HTERT RPE-1 (cell line): ENCODE data around the gene TAP2.

Experiments used
- in situ Hi-C: fragments of 300-500 bp; cut with MboI; formaldehyde crosslinking; loops from 4 replicates; pipeline ENCODE4 v1.14.3; 2020; ENCODE audit warnings: low sequenced_read_pairs

The TAP2 gene

DNA sequence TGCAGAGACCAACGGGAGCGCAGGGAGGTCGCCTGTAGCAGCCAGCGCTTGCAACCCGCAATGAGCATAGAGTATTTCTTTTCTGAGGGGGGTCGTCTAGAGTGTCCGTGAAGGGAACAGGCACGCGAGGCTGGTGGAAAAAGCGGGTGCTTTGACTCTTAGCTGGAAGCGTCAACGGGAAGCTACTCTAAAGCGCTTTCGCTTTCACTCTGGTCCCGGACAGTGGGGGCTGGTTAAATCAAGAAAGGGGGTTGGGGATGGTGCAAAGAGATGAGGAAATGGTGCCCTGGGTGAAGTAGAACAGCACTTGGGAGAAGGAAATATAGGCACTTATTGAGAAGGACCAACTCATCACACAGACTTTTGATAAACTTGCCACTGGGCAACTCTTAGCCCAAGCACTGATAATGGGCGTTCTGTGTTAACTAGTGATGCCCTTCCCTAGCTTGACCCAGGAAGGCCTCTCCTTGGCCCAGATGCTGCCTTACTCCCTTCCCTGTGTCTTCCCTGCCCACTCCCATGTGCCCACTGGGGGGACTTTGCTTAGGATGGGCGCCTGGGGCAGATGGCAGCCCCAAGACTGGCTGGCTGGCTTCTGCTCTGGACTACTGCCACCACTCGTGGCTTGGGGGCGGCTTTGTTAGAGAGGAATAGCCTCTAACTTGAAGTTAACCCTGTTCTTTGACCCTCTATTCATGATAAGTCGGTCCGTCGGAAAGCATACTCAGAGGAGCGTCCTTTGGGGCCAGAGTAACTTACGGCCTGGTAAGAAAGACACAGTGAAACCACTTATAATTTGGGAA lies 16.0 kb upstream of the TAP2 start:
- in situ Hi-C loops = no loop called here

DNA sequence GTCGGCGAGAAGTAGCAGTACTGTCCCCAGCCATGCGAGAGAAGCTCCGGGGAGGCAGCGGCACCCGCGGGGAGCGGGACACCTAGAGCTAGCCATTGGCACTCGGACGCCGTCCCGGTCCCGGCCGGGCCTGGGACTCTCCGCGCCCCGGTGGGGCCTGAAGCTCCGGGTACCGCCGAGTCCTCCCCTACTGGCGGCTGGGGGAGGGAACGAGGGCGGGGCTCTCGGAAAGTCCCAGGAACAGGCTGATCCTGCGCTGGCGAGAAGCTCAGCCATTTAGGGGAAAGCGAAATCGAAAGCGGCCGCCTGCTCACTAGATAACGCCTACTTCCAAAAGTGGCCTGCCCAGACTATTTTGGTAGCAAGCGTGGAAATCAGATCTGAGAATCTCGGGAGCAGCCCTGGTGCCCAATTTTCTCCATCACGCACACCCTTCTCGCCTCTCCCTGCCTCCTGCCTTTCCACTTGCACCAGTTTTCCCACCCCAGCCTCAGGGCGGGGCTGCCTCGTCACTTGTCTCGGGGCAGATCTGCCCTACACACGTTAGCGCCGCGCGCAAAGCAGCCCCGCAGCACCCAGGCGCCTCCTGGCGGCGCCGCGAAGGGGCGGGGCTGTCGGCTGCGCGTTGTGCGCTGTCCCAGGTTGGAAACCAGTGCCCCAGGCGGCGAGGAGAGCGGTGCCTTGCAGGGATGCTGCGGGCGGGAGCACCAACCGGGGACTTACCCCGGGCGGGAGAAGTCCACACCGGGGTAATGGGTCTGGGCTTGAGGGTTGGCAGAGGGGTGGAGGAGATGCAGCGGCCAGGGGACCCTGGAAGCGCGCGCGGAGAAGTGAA lies 15.2 kb upstream of the TAP2 start, which contains the start of the genes PSMB9 and TAP1:
TSS of gene PSMB9 (plus strand) at position 652 of the 835 bp plus-strand sequence. CDS start at position 690, 38 bp downstream.
TSS of gene TAP1 (minus strand) at position 164 of the 835 bp plus-strand sequence. CDS start at position 96, 68 bp downstream.
- in situ Hi-C loops = no loop called here

DNA sequence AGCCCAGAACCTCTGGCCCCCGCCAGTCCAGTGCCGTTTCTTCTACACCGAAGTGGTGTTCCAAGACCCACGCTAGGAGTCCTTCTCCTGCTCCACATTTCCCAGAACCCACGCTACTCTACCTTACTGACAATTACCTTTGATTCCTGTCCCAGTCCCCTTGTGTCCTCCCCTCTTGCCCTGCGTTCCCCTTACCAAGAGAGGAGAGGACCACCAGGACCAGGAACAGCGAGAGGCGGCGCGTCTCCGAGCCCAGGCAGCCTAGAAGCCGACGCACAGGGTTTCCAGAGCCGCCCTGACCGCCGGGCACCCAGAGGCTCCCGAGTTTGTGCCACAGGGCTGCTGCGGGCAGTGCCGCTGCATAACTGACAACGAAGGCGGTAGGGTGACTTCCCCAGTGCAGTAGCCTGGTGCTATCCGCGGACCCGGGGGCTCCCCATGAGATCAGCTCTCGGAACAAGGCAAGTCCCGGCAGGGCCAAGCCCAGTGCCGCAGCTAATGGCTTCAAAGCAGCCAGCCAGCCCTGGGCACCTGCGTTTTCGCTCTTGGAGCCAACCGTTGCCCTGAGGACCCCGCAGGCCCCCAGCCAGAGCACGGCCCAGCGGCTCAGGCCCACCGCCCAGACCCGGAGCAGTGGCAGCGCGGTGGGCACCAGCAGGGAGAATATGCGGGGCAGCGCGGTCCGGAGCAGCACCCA lies 14.5 kb upstream of the TAP2 start:
- in situ Hi-C loops = no loop called here

DNA sequence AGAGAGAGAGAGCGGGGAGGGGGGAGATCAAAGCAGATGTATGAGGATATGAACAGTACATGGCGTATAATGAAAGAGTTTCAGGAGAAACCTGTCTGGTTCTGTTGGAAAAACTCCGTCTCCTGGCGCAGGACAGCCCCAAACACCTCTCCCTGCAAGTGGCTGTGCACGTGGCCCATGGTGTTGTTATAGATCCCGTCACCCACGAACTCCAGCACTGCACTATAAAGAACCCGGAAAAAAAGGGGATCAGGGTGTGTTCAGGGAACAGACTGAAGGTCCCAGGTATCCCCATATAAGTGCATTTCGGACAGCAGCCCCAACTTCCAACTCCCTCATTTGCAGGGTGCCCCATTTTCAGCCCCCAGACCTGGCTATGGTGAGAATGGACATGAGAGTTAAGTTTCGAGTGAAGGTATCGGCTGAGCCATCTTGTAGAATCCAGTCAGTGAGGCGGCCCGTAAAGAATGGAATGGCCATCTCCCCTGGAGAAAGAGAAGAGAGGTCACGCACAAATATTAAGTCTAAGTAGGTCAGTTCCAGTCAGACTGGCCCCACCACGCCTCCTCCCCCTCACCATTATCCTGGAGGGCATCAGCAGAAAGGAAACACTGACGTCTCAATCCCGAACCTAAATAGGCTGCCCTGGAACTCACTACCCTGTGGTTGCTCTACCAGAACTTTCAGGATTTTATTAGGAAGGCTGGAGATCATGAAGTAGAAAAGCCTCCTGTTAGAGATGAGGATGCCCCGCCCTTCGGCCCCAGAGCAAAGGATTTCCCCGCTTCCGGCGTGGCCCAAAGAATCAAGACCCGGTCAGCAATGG lies 13.7 kb upstream of the TAP2 start:
- in situ Hi-C loops = no loop called here

DNA sequence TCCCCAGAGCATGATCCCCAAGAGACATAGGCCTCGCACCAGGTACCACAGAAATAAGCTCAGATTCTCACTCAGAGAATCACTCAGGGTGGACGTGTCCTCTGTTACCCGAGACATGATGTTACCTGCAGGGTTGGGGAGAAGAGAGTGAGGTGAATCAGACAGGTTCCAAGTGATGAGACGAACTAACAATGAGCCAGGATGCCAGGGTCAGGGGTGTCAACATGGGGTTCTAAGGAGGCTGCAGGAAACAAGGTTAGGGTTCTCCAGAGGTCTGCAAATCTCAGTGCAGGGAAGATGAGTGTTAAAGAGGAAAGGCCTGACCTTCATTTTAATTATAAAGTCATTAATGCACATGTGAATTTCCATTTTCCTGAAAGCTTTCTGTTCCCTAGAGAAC lies 12.5 kb upstream of the TAP2 start:
- in situ Hi-C loops = no loop called here

DNA sequence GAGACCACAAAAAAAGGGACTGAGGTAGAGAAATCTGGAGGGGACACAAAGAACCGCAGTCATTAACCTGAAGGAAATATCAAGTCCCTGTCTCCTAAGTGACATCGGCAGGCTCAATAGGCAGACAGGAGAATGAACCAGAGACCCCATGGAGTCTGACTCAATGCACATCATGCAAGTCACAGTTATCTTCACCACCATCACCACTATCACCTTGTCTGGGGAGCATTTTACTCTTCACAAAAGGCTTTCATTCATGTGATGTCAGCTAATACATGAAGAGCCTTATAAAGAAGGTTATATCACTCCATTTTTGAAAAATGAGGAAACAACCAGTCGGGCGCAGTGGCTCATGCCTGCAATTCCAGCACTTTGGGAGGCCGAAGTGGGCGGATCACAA lies 10.6 kb upstream of the TAP2 start:
- in situ Hi-C loops = no loop called here

DNA sequence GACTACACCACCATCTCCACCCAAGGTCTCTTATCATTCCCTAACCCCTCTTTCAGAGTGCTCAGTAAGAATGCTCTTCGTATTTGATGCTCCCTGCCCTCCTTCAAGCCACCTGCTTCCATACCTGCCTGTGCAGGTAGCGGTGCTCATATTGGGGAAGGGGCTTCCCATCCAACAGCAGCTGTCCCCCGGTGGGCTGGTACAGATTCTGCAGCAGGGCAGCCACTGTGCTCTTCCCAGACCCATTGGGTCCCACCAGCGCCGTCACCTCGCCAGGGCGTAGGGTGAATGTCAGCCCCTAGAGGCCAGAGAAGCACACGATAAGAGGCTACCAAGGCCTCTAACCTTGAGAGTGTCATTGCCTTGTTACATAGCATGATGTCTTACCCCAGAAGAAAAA lies 9.3 kb upstream of the TAP2 start:
- in situ Hi-C loops = no loop called here

DNA sequence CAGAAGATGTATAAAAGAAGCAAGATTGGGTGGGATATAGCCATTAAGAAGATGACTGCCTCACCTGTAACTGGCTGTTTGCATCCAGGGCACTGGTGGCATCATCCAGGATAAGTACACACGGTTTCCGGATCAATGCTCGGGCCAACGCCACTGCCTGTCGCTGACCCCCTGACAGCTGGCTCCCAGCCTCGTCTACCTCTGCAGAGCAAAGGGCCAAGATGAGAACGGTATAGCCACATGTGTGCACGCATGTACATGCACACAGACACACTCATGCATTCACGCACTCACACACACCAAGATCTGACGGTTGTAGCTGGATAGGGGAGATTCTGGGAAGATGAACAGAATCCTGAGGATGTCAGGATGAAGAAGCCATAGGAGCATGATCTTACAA lies 8.5 kb upstream of the TAP2 start:
- in situ Hi-C loops = no loop called here

DNA sequence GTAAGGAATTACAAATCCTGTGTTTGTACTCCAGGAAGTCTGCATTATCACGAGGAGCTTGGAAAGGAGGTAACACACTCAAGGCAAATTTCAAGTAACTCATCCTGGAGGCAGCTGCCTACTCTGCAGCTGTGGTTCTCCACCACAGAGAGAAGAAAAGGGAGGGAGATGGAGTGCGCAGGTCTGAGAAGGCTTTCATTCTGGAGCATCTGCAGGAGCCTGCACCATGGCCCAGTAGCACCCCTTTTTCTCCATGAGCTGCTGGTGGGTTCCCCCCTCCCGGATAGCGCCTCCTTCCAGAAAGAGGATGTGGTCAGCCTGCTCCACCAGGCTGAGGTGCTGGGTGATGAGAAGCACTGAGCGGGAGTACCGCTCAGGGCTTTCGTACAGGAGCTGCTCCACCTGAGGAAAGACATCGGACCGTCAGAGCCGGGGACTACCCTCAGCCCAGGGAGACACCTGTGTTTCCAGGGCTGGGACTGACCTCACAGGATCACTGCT lies 6.9 kb upstream of the TAP2 start:
- in situ Hi-C loops = no loop called here

DNA sequence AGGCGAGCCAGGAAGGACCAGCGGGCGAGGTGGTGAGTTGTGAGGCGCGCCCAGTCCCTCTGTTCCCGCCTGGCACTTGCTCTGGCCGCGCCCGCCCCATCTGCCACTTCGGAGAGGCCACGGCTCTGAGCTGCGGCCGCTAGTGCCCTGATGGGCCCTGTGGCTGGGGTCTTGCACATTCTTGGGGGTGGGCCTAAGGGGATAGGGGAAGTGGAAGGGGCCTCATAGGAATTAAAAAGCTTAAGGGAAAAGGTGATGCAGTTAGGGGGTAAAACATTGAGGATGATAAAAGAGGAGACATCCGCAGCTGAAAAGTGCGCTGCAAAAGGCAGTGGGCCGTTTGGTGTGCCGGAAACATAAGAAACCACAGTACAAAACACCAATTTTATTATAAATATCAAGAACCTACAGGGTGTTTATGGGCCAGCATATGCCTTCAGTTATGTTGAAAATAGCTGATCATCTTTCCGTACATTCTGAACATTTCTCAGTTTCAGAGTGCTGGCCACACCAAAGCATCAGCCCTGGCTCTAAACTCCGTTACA lies 6.4 kb upstream of the TAP2 start:
- in situ Hi-C loops = no loop called here

DNA sequence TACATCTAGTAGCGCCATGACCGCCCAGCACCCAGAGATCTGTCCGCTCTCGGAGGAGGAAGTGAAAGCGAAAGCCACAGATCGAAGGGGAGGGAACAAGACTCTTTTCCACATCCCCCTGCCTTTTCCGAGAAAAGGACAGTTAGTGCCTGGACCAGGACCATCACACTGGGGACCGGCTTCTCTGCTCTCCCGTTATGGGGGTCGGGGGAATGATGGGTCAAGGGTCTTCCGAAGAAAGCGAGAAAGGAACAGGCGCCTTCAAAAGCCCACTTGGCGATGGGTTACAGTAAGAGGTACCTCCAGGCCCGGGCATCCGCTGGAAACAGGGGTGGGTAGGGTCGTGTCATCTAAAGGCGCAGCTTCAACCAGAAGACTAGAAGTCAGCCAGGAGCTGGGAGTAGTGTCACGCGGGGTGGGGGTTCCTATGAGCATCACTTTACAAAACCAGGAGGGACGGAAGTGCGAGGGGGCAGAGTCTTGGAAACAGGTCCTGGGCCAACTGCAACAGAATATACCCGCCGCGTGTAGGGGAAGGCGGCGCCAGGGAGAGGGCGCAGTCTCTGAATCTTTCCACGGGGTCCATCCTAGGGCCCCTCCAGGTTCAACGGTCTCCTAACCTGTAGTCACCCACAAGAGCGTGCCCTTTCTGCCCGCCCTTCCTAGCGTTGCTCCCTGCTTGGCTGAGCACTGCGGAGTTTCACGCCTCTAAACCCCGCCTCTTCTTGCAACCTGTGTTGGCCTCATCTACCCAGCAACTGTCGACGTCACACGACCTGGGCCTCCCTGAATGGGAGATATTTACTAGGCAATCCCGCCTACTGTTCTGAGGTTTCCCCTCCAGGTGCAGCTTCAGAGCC lies 5.7 kb upstream of the TAP2 start, which contains the start of gene PSMB8:
TSS of gene PSMB8 (minus strand) at position 69 of the 860 bp plus-strand sequence. CDS start at position 18, 51 bp downstream.
- in situ Hi-C loops = no loop called here

DNA sequence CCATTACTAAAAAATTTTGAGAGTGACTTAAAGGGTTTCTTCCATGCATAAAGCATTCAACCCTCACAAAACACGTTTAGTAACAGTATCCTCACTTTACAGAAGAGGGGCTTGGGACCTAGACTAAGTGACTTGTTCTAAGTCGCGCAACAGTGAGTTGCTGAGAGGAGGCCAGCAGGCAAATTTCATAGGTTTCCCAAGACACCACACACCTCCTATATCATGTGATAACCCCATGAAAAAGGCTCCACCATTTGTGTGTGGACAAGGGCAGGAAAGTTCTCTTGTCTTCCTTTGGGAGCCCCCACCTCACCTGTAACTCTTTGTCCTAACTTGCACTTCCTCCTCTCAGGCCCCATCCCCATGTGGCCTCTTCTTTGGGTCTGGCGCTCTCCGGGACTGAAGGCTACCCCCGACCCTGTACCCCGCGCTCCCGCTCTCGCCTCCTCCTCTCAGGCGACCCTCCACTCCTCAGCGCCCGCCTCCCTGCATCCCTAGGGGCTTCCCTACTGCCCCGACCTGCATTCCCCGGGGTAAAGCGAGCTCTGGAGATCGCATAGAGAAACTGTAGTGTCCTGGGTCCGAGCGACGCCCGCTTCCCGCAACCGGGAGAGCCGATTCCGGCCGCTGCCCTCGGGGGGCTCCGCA lies 4.9 kb upstream of the TAP2 start:
- in situ Hi-C loops = no loop called here

DNA sequence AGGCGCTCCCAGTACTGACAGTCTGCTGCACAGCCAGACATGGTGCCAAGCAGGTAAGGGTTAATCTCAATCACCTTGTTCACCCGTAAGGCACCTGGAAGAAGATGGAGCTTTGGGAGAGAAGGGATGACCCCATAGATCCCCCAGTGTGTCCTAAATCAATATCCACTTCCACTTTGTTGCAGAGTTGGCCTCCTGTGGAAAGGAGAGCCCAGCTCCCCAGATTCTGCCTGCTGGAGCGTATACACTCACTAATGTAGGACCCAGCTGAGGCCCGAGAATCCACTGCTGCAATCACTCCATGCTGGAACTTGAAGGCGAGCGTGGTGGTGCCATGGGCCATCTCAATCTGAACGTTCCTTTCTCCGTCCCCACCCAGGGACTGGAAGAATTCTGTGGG lies 4.2 kb upstream of the TAP2 start:
- in situ Hi-C loops = no loop called here

DNA sequence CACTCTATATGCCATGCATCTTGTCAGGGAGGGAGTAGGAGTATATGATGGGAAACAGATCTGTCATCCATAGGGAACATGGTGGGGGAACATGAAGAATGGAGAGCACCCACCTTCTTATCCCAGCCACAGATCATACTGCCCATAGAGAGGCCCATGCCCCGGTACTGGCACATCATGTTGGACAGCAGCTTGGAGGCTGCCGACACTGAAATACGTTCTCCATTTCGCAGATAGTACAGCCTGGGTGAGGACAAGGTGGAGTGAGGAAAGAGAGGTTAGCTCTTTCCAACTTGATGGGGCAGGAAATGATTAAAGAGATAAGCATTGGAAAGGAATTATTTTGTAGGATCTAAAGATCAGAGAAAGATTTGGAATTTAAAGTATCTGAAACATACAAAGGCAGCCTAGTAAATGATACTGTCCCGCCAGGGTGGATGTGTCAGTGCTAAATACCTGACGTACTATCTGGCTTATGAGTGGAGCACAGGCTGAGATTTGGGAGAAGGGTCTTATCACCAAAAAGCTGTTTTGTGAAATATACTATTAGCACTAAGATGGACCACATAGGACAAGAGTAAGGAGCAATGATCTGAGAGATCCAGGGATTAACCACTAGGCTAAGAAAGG lies 3.6 kb upstream of the TAP2 start:
- in situ Hi-C loops = no loop called here

DNA sequence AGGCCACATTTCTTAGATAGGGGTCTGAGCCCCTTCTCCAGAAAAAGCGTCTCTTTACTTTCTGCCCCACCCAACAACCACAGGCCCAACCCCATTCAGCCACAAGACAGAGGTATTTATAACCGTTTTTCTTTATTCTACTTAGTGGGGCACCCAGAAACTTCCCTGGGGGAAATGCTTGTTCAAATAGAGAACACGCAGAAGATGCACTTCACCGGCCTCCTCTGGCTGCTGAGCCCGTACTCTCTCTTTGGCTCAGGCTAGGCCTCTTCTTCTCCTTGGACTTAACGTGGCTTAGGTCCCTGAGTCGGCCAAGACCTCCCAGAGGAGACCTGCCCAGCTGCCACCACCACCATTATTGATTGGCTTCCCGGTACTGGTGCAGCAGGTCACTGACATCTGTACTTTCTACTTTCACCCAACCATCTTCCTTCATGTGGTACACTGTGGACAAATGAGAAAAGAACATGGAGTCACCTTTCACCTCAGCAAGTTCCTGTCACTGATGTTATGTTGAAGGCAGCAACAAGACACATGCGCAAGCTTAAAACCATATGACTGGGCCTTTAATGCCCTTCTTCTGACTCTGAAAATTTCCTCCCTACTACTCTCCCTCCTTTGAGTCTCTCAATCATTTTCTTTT lies 2.2 kb upstream of the TAP2 start:
- in situ Hi-C loops = no loop called here

DNA sequence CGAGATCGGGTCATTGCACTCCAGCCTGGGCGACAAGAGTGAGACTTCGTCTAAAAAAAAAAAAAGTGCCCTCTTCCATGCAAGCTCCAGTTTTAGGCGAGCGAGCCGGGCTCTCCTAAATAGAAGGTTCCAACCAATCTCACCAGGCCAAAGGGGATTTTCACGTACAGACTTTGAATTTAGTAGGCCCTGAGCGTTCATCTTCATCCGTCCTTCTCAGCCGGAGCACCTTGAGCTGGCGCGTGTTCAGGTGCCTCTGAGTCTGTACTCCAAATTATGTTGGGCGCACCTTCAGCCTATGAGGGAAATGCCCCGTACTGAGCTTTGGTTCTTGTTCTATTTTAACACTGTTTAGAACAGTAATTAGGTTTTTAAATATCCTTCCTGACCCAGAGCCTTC lies 817 bp upstream of the TAP2 start:
- in situ Hi-C loops = no loop called here

DNA sequence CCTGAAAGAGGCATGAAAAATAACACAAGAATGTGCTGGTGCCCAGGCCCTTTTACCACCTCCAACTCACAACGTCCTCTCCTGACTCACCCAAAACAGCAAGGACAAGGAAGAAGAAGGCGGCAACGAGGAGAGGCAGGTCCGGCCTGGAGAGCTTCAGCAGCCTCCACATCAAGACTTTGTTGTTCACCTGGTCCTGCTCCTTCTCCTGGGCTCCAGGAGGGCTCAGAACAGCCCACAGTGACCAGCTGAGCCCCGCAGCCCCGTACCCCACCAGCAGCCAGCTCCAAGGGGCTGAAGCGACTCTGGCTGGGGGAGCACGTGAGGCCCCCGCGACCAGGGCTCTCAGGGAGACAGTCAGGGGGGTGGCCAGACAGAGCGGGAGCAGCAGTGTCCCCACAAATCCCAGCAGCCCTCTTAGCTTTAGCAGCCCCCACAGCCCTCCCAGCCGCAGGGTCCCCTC lies 857 bp downstream of the TAP2 start:
- in situ Hi-C loops = no loop called here
